Chondrocyte (in vitro differentiated cells): ENCODE measurements around the gene CNIH2. TPM values are rescaled to one million over a fixed set of nuclear protein-coding genes. Genes with fewer than 3 reads are reported as not detected.

ENCODE experiments used
- DNase-seq: peaks from one replicate; pipeline ENCODE4 v3.0.0; 2021; ENCODE audit warnings: mixed read lengths, low spot score
- H3K27ac Mint-ChIP-seq: one replicate; pipeline ENCODE4 v1.8.0; 2021; ENCODE audit warnings: mild to moderate bottlenecking, moderate library complexity, mixed read lengths; ENCODE audit not compliant: unreplicated experiment
- H3K27me3 Mint-ChIP-seq: 2 replicates; pipeline ENCODE4 v1.8.0; 2021; ENCODE audit warnings: low read depth, mixed read lengths
- H3K36me3 Mint-ChIP-seq: 2 replicates; pipeline ENCODE4 v1.8.0; 2021; ENCODE audit warnings: low read depth, mixed read lengths
- H3K4me1 Mint-ChIP-seq: 2 replicates; pipeline ENCODE4 v1.8.0; 2021; ENCODE audit warnings: low read depth, mild to moderate bottlenecking, mixed read lengths
- H3K4me3 Mint-ChIP-seq: one replicate; pipeline ENCODE4 v1.8.0; 2021; ENCODE audit warnings: mild to moderate bottlenecking, moderate library complexity, mixed read lengths; ENCODE audit not compliant: unreplicated experiment
- H3K9me3 Mint-ChIP-seq: 2 replicates; pipeline ENCODE4 v1.8.0; 2021; ENCODE audit warnings: low read depth, mixed read lengths
- total RNA-seq: library from RNA; stranded (reverse); gene quantifications from 3 replicates; pipeline ENCODE4 v1.2.1, GENCODE V29; 2021
- TF ChIP-seq, protein P1 (sequence below): fragments of 200-600 bp; sonication (generic); IDR thresholded peaks from 2 replicates; pipeline ENCODE4 v1.5.0; 2021; ENCODE audit warnings: antibody characterized with exemption, mild to moderate bottlenecking, moderate library complexity

The CNIH2 gene
- total RNA-seq, 1 donor from 2014 or later, result 2.8 TPM

DNA sequence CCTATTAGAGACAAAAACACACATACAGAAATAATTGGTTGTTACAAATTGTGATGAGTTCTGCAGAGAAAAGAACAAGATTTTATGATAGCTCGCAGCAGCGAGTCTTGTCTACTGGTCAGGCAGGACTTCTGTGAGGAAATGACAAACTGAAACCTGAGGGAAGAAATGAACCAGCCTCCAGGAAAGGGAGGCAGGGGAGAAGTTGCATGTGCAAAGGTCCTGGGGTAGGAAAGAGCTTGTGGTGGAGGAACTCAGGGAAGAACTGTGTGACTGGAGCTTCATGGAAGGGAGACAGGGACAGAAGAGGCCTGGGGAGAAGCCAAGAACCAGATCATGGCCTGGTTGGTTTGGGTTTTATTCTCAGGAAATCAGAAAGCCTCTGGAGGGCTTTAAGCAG lies 18.8 kb upstream of the CNIH2 start:
- Mint-ChIP-seq H3K4me1 (peaks cover 22% of the 10 kb centered on the region), H3K9me3 (no peaks in the 10 kb centered on the region), H3K36me3 (peaks cover 13% of the 10 kb centered on the region), H3K27me3 (no peaks in the 10 kb centered on the region), H3K4me3 (peak overlapping the region; percentile 81), H3K27ac (no peak overlapping the region)
- no peak for DNase-seq
- TF ChIP-seq, protein P1, sequence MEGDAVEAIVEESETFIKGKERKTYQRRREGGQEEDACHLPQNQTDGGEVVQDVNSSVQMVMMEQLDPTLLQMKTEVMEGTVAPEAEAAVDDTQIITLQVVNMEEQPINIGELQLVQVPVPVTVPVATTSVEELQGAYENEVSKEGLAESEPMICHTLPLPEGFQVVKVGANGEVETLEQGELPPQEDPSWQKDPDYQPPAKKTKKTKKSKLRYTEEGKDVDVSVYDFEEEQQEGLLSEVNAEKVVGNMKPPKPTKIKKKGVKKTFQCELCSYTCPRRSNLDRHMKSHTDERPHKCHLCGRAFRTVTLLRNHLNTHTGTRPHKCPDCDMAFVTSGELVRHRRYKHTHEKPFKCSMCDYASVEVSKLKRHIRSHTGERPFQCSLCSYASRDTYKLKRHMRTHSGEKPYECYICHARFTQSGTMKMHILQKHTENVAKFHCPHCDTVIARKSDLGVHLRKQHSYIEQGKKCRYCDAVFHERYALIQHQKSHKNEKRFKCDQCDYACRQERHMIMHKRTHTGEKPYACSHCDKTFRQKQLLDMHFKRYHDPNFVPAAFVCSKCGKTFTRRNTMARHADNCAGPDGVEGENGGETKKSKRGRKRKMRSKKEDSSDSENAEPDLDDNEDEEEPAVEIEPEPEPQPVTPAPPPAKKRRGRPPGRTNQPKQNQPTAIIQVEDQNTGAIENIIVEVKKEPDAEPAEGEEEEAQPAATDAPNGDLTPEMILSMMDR, result no peak

DNA sequence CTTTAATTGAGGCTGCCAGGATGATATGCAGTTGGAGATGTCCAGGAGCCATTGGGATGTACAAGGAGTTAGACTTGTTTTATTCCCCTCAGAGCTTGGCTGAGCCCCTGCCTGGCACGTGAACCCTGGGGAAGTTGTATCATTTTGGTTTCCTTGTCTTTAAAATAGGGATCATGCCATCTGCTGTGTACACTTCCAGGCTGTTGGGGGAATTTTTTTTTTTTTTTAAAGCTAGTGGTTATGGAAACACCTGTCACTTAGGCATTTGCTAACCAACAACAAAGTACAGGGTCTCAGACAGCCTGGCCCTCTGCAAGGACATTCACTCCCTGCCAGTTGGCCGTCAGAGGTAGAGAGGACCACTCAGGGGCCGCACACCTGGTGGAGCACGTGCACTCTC lies 18.0 kb upstream of the CNIH2 start:
- peaks cover 20% of the 10 kb centered on the region for H3K36me3 Mint-ChIP-seq
- no peaks in the 10 kb centered on the region for H3K9me3 Mint-ChIP-seq
- no peaks in the 10 kb centered on the region for H3K27me3 Mint-ChIP-seq
- no peak for DNase-seq
- peak overlapping the region; percentile 40 for H3K4me3 Mint-ChIP-seq
- TF ChIP-seq, protein P1, result no peak
- no peak overlapping the region for H3K27ac Mint-ChIP-seq
- peaks cover 22% of the 10 kb centered on the region for H3K4me1 Mint-ChIP-seq

DNA sequence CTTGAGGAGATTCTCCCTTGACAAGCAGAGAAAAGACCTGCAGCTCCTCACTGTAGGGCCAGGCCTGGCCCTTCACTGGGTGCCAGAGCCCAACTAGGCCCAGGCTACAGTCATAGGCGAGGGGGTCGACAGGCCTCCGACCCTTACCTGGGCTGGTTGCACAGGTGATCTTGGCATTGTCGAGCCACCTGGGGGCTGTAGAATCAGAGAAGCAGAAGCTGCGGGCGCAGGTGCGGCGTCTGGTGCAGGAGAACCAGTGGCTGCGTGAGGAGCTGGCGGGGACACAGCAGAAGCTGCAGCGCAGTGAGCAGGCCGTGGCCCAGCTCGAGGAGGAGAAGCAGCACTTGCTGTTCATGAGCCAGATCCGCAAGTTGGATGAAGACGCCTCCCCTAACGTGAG lies 16.4 kb upstream of the CNIH2 start:
- no peak overlapping the region for H3K27ac Mint-ChIP-seq

DNA sequence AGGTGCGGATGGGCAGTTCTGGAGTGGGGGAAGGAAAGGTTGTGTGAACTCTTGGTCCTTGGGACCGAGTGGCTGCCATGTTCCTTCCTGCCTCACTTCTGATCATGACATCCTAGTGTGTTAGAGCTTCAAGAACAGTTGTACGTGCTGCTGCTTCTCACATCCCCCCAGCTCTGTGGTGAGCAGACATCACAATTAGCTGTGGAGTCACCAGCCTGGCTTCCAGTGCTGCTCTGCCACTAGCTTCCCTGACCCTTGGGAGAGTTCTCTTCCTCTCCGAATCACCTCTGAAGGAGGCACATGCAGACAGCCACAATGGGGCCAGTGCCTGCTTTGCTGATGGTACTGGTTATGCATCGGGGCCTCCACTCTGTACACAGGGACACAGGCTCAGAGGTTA lies 15.8 kb upstream of the CNIH2 start:
- Mint-ChIP-seq H3K9me3 (no peaks in the 10 kb centered on the region), H3K4me1 (peaks cover 22% of the 10 kb centered on the region), H3K4me3 (no peak overlapping the region), H3K27ac (no peak overlapping the region), H3K27me3 (no peaks in the 10 kb centered on the region), H3K36me3 (peaks cover 21% of the 10 kb centered on the region)
- DNase-seq, result no peak
- TF ChIP-seq, protein P1, result no peak

More for the DNA sequence above, 16.4 kb upstream of the CNIH2 start:
- no peaks in the 10 kb centered on the region for H3K27me3 Mint-ChIP-seq
- no peaks in the 10 kb centered on the region for H3K9me3 Mint-ChIP-seq
- H3K36me3 Mint-ChIP-seq, result peaks cover 20% of the 10 kb centered on the region
- H3K4me3 Mint-ChIP-seq, result no peak overlapping the region
- H3K4me1 Mint-ChIP-seq, result peaks cover 22% of the 10 kb centered on the region
- no peak for DNase-seq
- TF ChIP-seq, protein P1, result no peak

DNA sequence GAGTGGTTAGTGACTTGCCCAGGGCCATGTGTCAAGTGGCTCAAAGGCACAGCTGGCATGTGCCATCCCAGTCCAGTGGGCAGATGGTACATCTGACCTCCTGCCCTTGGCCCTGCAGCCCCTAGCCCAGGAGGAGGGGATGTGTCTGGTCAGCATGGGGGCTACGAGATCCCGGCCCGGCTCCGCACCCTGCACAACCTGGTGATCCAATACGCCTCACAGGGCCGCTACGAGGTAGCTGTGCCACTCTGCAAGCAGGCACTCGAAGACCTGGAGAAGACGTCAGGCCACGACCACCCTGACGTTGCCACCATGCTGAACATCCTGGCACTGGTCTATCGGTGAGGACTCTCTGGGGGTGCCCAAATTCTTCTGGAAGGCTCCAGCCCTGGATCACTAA lies 15.3 kb upstream of the CNIH2 start:
- Mint-ChIP-seq H3K27me3 (no peaks in the 10 kb centered on the region), H3K27ac (no peak overlapping the region), H3K4me3 (no peak overlapping the region), H3K36me3 (peaks cover 21% of the 10 kb centered on the region), H3K9me3 (no peaks in the 10 kb centered on the region), H3K4me1 (peaks cover 24% of the 10 kb centered on the region)
- TF ChIP-seq, protein P1, result no peak
- no peak for DNase-seq
